ENCODE data around the gene STARD3. TPM values are rescaled to one million over a fixed set of nuclear protein-coding genes. Genes with fewer than 3 reads are reported as not detected.

STARD3 gene
- total RNA-seq, 1 donor from 2014 or later: 51.2 TPM

- Histone ChIP-seq H3K79me2 (ENCODE audit: insufficient read depth, low read length) (no peaks in the 10 kb centered on the region), H3K4me3 (ENCODE audit: insufficient read depth, low read depth, low read length) (no peak overlapping the region), H3K4me2 (ENCODE audit: low read length) (no peak overlapping the region), H3K9ac (ENCODE audit: low read length) (no peak overlapping the region), H3K4me1 (ENCODE audit: insufficient read depth, low read length) (peaks cover under 1% of the 10 kb centered on the region), H3K36me3 (ENCODE audit: insufficient read depth, low read length) (no peaks in the 10 kb centered on the region), H3K27ac (ENCODE audit: low read depth, low read length) (no peak overlapping the region), H3K27me3 (ENCODE audit: insufficient read depth, low read length) (peaks cover 58% of the 10 kb centered on the region), H3K9me3 (ENCODE audit: insufficient read depth, low read depth, low read length) (no peaks in the 10 kb centered on the region), H4K20me1 (ENCODE audit: insufficient read depth, low read length) (no peaks in the 10 kb centered on the region), H2AFZ (ENCODE audit: low read depth, low read length) (no peak overlapping the region)
- Mint-ChIP-seq H3K36me3 (ENCODE audit: low read depth, unreplicated experiment) (no peaks in the 10 kb centered on the region), H3K27me3 (ENCODE audit: low read depth, unreplicated experiment) (peaks cover 84% of the 10 kb centered on the region), H3K9me3 (ENCODE audit: unreplicated experiment) (no peaks in the 10 kb centered on the region), H3K27ac (ENCODE audit: unreplicated experiment) (no peak overlapping the region), H3K4me3 (ENCODE audit: unreplicated experiment) (no peak overlapping the region), H3K4me1 (ENCODE audit: low read depth, unreplicated experiment) (no peaks in the 10 kb centered on the region)
- DNase-seq (ENCODE audit: low read depth): no peak
- no peak for FAIRE-seq
- TF ChIP-seq EZH2 (IDR thresholded peaks at IDR 0.05; ENCODE audit: insufficient read depth, low read length) (no peak), CTCF (IDR thresholded peaks at IDR 0.05; ENCODE audit: insufficient read depth, low read depth, low read length) (no peak)
These were observed 24.6 kb upstream of the STARD3 start for GRCh38 chr17:39612291-39612894.

GRCh38 chr17:39612935-39613464 is 23.9 kb upstream of the STARD3 start:
- H4K20me1 ChIP-seq (ENCODE audit: insufficient read depth, low read length): no peaks in the 10 kb centered on the region
- H3K4me3 Mint-ChIP-seq (ENCODE audit: unreplicated experiment): no peak overlapping the region

More at GRCh38 chr17:39612935-39613464, 23.9 kb upstream of the STARD3 start:
- Histone ChIP-seq H3K79me2 (ENCODE audit: insufficient read depth, low read length) (no peaks in the 10 kb centered on the region), H3K9ac (ENCODE audit: low read length) (no peak overlapping the region), H2AFZ (ENCODE audit: low read depth, low read length) (no peak overlapping the region), H3K27me3 (ENCODE audit: insufficient read depth, low read length) (peaks cover 56% of the 10 kb centered on the region), H3K4me3 (ENCODE audit: insufficient read depth, low read depth, low read length) (no peak overlapping the region), H3K27ac (ENCODE audit: low read depth, low read length) (no peak overlapping the region), H3K4me2 (ENCODE audit: low read length) (no peak overlapping the region), H3K4me1 (ENCODE audit: insufficient read depth, low read length) (peaks cover 3% of the 10 kb centered on the region), H3K9me3 (ENCODE audit: insufficient read depth, low read depth, low read length) (no peaks in the 10 kb centered on the region), H3K36me3 (ENCODE audit: insufficient read depth, low read length) (no peaks in the 10 kb centered on the region)
- Mint-ChIP-seq H3K27me3 (ENCODE audit: low read depth, unreplicated experiment) (peaks cover 83% of the 10 kb centered on the region), H3K9me3 (ENCODE audit: unreplicated experiment) (no peaks in the 10 kb centered on the region), H3K27ac (ENCODE audit: unreplicated experiment) (no peak overlapping the region), H3K36me3 (ENCODE audit: low read depth, unreplicated experiment) (no peaks in the 10 kb centered on the region), H3K4me1 (ENCODE audit: low read depth, unreplicated experiment) (no peaks in the 10 kb centered on the region)
- DNase-seq (ENCODE audit: low read depth) (no peak), FAIRE-seq (no peak)
- TF ChIP-seq CTCF (IDR thresholded peaks at IDR 0.05; ENCODE audit: insufficient read depth, low read depth, low read length) (no peak), EZH2 (IDR thresholded peaks at IDR 0.05; ENCODE audit: insufficient read depth, low read length) (no peak)
